HepG2 (cell line): ENCODE results near the gene SORL1-AS1.

ENCODE experiments used
- ARHGAP35 ChIP-seq: sonication (generic); formaldehyde crosslinking; IDR thresholded peaks from 2 replicates; pipeline ENCODE4 v1.9.0; 2022; ENCODE audit warnings: mild to moderate bottlenecking, inconsistent platforms, moderate library complexity, missing genetic modification reagents, borderline replicate concordance
- BORCS8-MEF2B ChIP-seq: sonication (generic); formaldehyde crosslinking; IDR thresholded peaks from 2 replicates; pipeline ENCODE4 v1.8.0; 2022; ENCODE audit warnings: mild to moderate bottlenecking, missing genetic modification reagents
- E2F5 ChIP-seq: sonication (generic); formaldehyde crosslinking; conservative IDR thresholded peaks from 2 replicates; pipeline ENCODE4 v1.4.0; 2020; ENCODE audit warnings: missing genetic modification reagents
- FOXO1 ChIP-seq: sonication (generic); formaldehyde crosslinking; IDR thresholded peaks from 2 replicates; pipeline ENCODE4 v1.4.0; 2020; ENCODE audit warnings: missing genetic modification reagents
- FUBP1 ChIP-seq: sonication (generic); formaldehyde crosslinking; IDR thresholded peaks from 2 replicates; pipeline ENCODE4 v1.5.1; 2020; ENCODE audit warnings: missing genetic modification reagents, mild to moderate bottlenecking, borderline replicate concordance
- GLI4 ChIP-seq: sonication (generic); formaldehyde crosslinking; IDR thresholded peaks from 2 replicates; pipeline ENCODE4 v1.5.1; 2020; ENCODE audit warnings: missing genetic modification reagents, mild to moderate bottlenecking, moderate library complexity, borderline replicate concordance
- GPN1 ChIP-seq: sonication (generic); formaldehyde crosslinking; IDR thresholded peaks from 2 replicates; pipeline ENCODE4 v1.5.1; 2020; ENCODE audit warnings: missing genetic modification reagents, borderline replicate concordance
- HNF4G ChIP-seq, 2 experiments: sonication (generic) in 1 of 2; formaldehyde crosslinking in 1 of 2; IDR thresholded peaks; 2 replicates each; pipeline versions ENCODE4 v1.4.0 to v1.6.1; 2011 to 2020; ENCODE audit warnings: borderline replicate concordance in 2 of 2, low read depth in 2 of 2, mild to moderate bottlenecking in 2 of 2, low read length in 1 of 2, missing genetic modification reagents in 1 of 2, moderate library complexity in 1 of 2
- IRF2 ChIP-seq: IDR thresholded peaks from 2 replicates; pipeline ENCODE4 v1.6.1; 2018; ENCODE audit warnings: missing genetic modification reagents, missing compliant biosample characterization
- KDM2A ChIP-seq: sonication (generic); formaldehyde crosslinking; IDR thresholded peaks from 2 replicates; pipeline ENCODE4 v1.4.0; 2020; ENCODE audit warnings: low read depth, missing genetic modification reagents, borderline replicate concordance
- MIXL1 ChIP-seq: IDR thresholded peaks from 2 replicates; pipeline ENCODE4 v1.6.1; 2016
- NFE2 ChIP-seq: sonication (generic); formaldehyde crosslinking; IDR thresholded peaks from 2 replicates; pipeline ENCODE4 v1.4.0; 2020; ENCODE audit warnings: missing genetic modification reagents
- NFKB2 ChIP-seq: sonication (generic); formaldehyde crosslinking; IDR thresholded peaks from 2 replicates; pipeline ENCODE4 v1.4.0; 2020; ENCODE audit warnings: missing genetic modification reagents, borderline replicate concordance
- NR0B2 ChIP-seq: sonication (generic); formaldehyde crosslinking; IDR thresholded peaks from 2 replicates; pipeline ENCODE4 v1.4.0; 2020; ENCODE audit warnings: mild to moderate bottlenecking, missing genetic modification reagents
- NR2F1 ChIP-seq, 2 experiments: fragments of 450-650 bp in 1 of 2; formaldehyde crosslinking in 1 of 2; IDR thresholded peaks; 2 replicates each; pipeline versions ENCODE4 v1.5.0 to v1.6.1; 2016 to 2020; ENCODE audit warnings: mild to moderate bottlenecking in 1 of 2, missing compliant biosample characterization in 1 of 2, missing genetic modification reagents in 1 of 2, moderate library complexity in 1 of 2
- NRL ChIP-seq: sonication (generic); formaldehyde crosslinking; IDR thresholded peaks from 2 replicates; pipeline ENCODE4 v1.5.0; 2020; ENCODE audit warnings: missing genetic modification reagents, mild to moderate bottlenecking, moderate library complexity, borderline replicate concordance
- RELA ChIP-seq: sonication (generic); formaldehyde crosslinking; IDR thresholded peaks from 2 replicates; pipeline ENCODE4 v1.4.0; 2020; ENCODE audit warnings: missing genetic modification reagents
- ZBTB2 ChIP-seq: sonication (generic); formaldehyde crosslinking; IDR thresholded peaks from 2 replicates; pipeline ENCODE4 v1.8.0; 2022; ENCODE audit warnings: low read depth, missing genetic modification reagents
- ZBTB20 ChIP-seq: sonication (generic); formaldehyde crosslinking; IDR thresholded peaks from 2 replicates; pipeline ENCODE4 v1.8.1; 2023; ENCODE audit warnings: missing genetic modification reagents, low read depth, mild to moderate bottlenecking, borderline replicate concordance
- ZKSCAN1 ChIP-seq: fragments of 150-350 bp; IDR thresholded peaks from 2 replicates; pipeline ENCODE4 v1.6.1; 2014; ENCODE audit warnings: low read length
- ZNF121 ChIP-seq: sonication (generic); formaldehyde crosslinking; IDR thresholded peaks from 2 replicates; pipeline ENCODE4 v1.5.0; 2020; ENCODE audit warnings: mild to moderate bottlenecking, missing genetic modification reagents
- ZNF234 ChIP-seq: sonication (generic); formaldehyde crosslinking; conservative IDR thresholded peaks from 2 replicates; pipeline ENCODE4 v1.5.1; 2020; ENCODE audit warnings: mild to moderate bottlenecking, missing genetic modification reagents
- ZNF550 ChIP-seq: sonication (generic); formaldehyde crosslinking; IDR thresholded peaks from 2 replicates; pipeline ENCODE4 v1.4.0; 2020; ENCODE audit warnings: mild to moderate bottlenecking, missing genetic modification reagents, borderline replicate concordance
- ZNF577 ChIP-seq: sonication (generic); formaldehyde crosslinking; IDR thresholded peaks from 2 replicates; pipeline ENCODE4 v1.4.0; 2020; ENCODE audit warnings: mild to moderate bottlenecking, low read depth, missing genetic modification reagents, borderline replicate concordance
- ZNF644 ChIP-seq: IDR thresholded peaks from 2 replicates; pipeline ENCODE4 v1.6.1; 2016; ENCODE audit warnings: low read depth
- ZNF713 ChIP-seq: sonication (generic); formaldehyde crosslinking; IDR thresholded peaks from 2 replicates; pipeline ENCODE4 v1.4.0; 2020; ENCODE audit warnings: mild to moderate bottlenecking, missing genetic modification reagents

SORL1-AS1 gene

GRCh38 chr11:121459413-121460017 lies 6.7 kb upstream of the SORL1-AS1 start (continued):
- TF ChIP-seq FUBP1 (CRISPR knock-in tag) (peak; percentile 63; the same call in 1 of the 2 replicates), ZNF550 (no peak), ZBTB20 (CRISPR knock-in tag) (peak; percentile 91; the same call in 1 of the 2 replicates), ZNF121 (CRISPR knock-in tag) (peak; percentile 76), HNF4G (IDR thresholded peaks at IDR 0.05; ENCODE audit: borderline replicate concordance, low read depth, low read length) (peak; percentile 90), HNF4G (CRISPR knock-in tag; IDR thresholded peaks at IDR 0.05; ENCODE audit: borderline replicate concordance, low read depth) (peak; percentile 95), NFKB2 (0 out of 2 replicates have a peak, but pooled peaks have one; percentile 46), GLI4 (no peak), ZNF713 (CRISPR knock-in tag) (no peak), FOXO1 (CRISPR knock-in tag) (peak; percentile 100), RELA (peak; percentile 68; the same call in 1 of the 2 replicates), NR0B2 (CRISPR knock-in tag) (no peak), ZBTB2 (no peak), NFE2 (no peak), IRF2 (peak; percentile 95), KDM2A (CRISPR knock-in tag) (peak; percentile 91), ZNF577 (CRISPR knock-in tag) (no peak), MIXL1 (peak; percentile 99), NR2F1 (CRISPR knock-in tag; IDR thresholded peaks at IDR 0.05) (peak; percentile 83 to 92), BORCS8-MEF2B (peak; percentile 88; the same call in 1 of the 2 replicates), ZKSCAN1 (no peak), NRL (CRISPR knock-in tag) (peak; percentile 87; the same call in 1 of the 2 replicates), ZNF644 (CRISPR knock-in tag) (peak; percentile 92), ZNF234 (no peak), ARHGAP35 (CRISPR knock-in tag) (0 out of 2 replicates have a peak, but pooled peaks have one; percentile 66), E2F5 (CRISPR knock-in tag) (no peak), GPN1 (CRISPR knock-in tag) (no peak)
